ENCODE measurements around the gene KDM1B.
"Not testable (repeated sequence)": the region's sequence is repeated elsewhere in the genome, so short reads cannot be mapped to it uniquely, and the experiment has no call there.

The KDM1B gene

GRCh38 chr6:18192026-18192425 lies 36.8 kb downstream of the KDM1B start:
- no peak for DNase-seq (ENCODE audit: low read depth)

GRCh38 chr6:18203786-18204185 lies 48.6 kb downstream of the KDM1B start:
- no peak for DNase-seq (ENCODE audit: low read depth)

GRCh38 chr6:18204691-18205090 lies 49.5 kb downstream of the KDM1B start:
- DNase-seq (ENCODE audit: low read depth): no peak

- DNase-seq (ENCODE audit: low read depth): no peak
These were observed 51.4 kb downstream of the KDM1B start for GRCh38 chr6:18206591-18206990.

- no peak for DNase-seq (ENCODE audit: low read depth)
These were observed 52.2 kb downstream of the KDM1B start for GRCh38 chr6:18207438-18207837.

GRCh38 chr6:18207949-18208348 lies 52.7 kb downstream of the KDM1B start:
- DNase-seq (ENCODE audit: low read depth): no peak

- DNase-seq (ENCODE audit: low read depth): not testable (repeated sequence)
These were observed 53.6 kb downstream of the KDM1B start for GRCh38 chr6:18208778-18209177.

- no peak for DNase-seq (ENCODE audit: low read depth)
These were observed 54.4 kb downstream of the KDM1B start for GRCh38 chr6:18209539-18210197.

- no peak for DNase-seq (ENCODE audit: low read depth)
These were observed 55.5 kb downstream of the KDM1B start for GRCh38 chr6:18210707-18211106.

GRCh38 chr6:18211338-18211737 lies 56.1 kb downstream of the KDM1B start:
- no peak for DNase-seq (ENCODE audit: low read depth)

GRCh38 chr6:18212231-18212630 lies 57.0 kb downstream of the KDM1B start:
- no peak for DNase-seq (ENCODE audit: low read depth)

GRCh38 chr6:18213439-18213838 lies 58.2 kb downstream of the KDM1B start:
- no peak for DNase-seq (ENCODE audit: low read depth)

GRCh38 chr6:18214003-18214402 lies 58.8 kb downstream of the KDM1B start:
- no peak for DNase-seq (ENCODE audit: low read depth)

GRCh38 chr6:18215436-18215835 lies 60.2 kb downstream of the KDM1B start:
- no peak for DNase-seq (ENCODE audit: low read depth)

- peak; percentile 71 for DNase-seq (ENCODE audit: low read depth)
These were observed 61.2 kb downstream of the KDM1B start for GRCh38 chr6:18216411-18216810.

- DNase-seq (ENCODE audit: low read depth): no peak
These were observed 63.0 kb downstream of the KDM1B start for GRCh38 chr6:18218233-18218632.

- no peak for DNase-seq (ENCODE audit: low read depth)
These were observed 64.4 kb downstream of the KDM1B start for GRCh38 chr6:18219591-18219990.

- DNase-seq (ENCODE audit: low read depth): no peak
These were observed 66.0 kb downstream of the KDM1B start for GRCh38 chr6:18221288-18221615.

- DNase-seq (ENCODE audit: low read depth): not testable (repeated sequence)
These were observed 71.4 kb downstream of the KDM1B start for GRCh38 chr6:18226451-18227105.

GRCh38 chr6:18227166-18227565 lies 71.9 kb downstream of the KDM1B start:
- not testable (repeated sequence) for DNase-seq (ENCODE audit: low read depth)

- DNase-seq (ENCODE audit: low read depth): not testable (repeated sequence)
These were observed 73.4 kb downstream of the KDM1B start for GRCh38 chr6:18228590-18228989.

GRCh38 chr6:18231856-18232255 lies 76.6 kb downstream of the KDM1B start:
- DNase-seq (ENCODE audit: low read depth): not testable (repeated sequence)

- DNase-seq (ENCODE audit: low read depth): not testable (repeated sequence)
These were observed 78.5 kb downstream of the KDM1B start for GRCh38 chr6:18233770-18234169.

GRCh38 chr6:18234564-18234963 lies 79.3 kb downstream of the KDM1B start:
- no peak for DNase-seq (ENCODE audit: low read depth)

Data from HS-27A (cell line).